GM12873 (cell line): ENCODE results near the gene ADCY2.

Source experiments
- TF ChIP-seq, protein P1 (sequence below): IDR thresholded peaks from 2 replicates; pipeline ENCODE4 v1.5.1; 2012; ENCODE audit warnings: low read depth, mild to moderate bottlenecking, moderate library complexity, low read length, control low read depth; ENCODE audit not compliant: insufficient read depth; ENCODE audit errors: missing control alignments

The ADCY2 gene

GRCh38 chr5:7395947-7396712, at the start of gene ADCY2:
Gene ADCY2, plus strand, starts transcription at chr5:7396138. Its CDS starts 159 bp downstream, at chr5:7396297.
- TF ChIP-seq, protein P1, sequence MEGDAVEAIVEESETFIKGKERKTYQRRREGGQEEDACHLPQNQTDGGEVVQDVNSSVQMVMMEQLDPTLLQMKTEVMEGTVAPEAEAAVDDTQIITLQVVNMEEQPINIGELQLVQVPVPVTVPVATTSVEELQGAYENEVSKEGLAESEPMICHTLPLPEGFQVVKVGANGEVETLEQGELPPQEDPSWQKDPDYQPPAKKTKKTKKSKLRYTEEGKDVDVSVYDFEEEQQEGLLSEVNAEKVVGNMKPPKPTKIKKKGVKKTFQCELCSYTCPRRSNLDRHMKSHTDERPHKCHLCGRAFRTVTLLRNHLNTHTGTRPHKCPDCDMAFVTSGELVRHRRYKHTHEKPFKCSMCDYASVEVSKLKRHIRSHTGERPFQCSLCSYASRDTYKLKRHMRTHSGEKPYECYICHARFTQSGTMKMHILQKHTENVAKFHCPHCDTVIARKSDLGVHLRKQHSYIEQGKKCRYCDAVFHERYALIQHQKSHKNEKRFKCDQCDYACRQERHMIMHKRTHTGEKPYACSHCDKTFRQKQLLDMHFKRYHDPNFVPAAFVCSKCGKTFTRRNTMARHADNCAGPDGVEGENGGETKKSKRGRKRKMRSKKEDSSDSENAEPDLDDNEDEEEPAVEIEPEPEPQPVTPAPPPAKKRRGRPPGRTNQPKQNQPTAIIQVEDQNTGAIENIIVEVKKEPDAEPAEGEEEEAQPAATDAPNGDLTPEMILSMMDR = no peak

DNA sequence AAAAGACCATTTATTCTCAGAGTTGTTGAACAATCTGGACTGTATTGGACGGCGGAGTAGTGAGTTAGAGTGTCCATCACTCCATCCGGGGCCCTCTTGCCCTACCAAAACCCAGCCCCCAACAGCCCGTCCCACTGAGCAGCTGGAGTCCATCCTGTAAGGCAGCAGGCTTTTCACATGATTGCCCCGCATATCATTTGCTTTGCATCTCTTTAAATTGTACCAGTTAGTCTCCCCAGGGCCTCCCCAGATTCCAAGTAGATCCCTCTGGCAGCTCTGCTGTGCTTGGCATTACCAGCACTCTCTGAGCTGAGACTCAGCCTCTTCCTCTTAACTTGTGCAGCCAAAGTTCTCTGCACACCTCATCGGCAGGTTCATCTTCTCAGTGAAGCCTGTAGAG, 48.6 kb upstream of the ADCY2 start:
- TF ChIP-seq, protein P1 = no peak

- TF ChIP-seq, protein P1 = no peak
Observed at GRCh38 chr5:7348168-7348854, 47.6 kb upstream of the ADCY2 start.

DNA sequence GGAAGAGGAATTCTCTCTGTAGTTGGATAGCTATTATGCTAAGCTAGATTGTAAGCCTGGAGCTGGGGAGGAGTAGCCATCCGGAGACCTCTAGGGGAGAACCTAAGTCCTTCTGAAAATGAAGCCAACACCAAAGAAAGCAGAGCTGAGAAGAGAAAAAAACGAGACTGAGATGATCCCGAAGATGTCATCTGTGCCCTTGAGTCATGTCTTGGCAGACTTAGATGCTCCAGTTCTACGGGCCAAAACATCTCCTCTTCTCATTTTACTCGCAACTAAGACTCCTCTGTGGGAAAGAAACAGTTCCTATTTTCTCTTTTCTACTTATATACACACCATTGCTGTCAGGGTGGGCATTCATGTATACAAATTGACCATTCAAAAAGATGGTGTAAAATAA, 34.3 kb upstream of the ADCY2 start:
- TF ChIP-seq, protein P1 = no peak

DNA sequence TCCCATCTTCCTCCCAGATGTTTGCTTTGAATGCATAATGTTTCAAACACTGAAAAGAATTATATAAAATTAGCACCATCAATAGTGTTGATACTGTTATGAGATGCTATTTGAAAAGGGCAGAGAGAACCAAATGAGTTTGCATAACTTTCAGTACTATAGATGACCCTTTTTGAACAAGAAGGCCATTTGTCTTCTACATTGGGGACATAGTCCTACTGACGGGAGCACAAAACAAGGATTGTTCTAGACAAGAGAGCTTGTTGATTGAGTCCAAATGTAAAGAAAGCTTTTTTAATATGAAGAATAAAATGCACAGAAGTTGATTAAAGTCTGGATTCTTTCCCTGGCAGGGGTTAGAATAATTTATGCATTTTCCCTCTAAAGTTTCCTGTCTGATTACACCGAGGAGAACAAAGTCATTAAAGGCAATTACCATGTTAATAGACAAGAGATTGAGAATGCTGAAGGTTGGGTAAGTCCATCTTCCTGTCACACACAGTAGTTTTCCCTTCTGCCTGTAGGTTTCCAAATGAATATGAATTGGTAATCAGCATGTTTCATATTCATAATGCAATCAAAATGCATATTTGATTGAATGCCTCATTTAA, 32.8 kb upstream of the ADCY2 start:
- TF ChIP-seq, protein P1 = no peak

DNA sequence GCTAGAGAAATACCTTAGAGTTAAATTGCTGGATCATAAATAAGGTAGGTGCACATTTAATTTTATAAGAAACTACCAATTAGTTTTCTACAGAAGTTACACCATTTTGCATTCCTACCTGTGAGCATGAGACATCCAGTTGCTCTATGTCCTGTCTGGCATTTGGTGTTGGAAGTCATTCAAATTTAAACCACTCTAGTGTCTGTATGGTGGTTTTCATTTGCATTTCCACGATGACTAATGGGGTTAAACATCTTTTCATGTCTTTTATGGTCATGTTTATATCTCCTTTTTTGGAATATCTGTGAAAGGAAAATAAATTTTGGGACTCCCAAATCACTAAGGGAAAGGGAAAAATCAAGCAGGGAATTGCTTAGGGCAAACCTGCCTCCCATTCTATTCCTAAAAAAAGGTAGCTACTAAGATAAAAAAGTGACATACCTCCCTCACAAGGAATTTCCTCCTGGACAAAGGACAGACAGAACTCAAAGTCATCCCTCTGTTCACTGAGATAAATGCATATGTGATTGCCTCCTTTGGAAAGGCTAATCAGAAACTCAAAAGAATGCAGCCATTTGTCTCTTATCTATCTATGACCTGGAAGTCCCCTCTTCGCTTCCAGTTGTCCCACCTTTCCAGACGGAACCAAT, 31.6 kb upstream of the ADCY2 start:
- TF ChIP-seq, protein P1 = no peak

GRCh38 chr5:7367780-7368179, 28.2 kb upstream of the ADCY2 start:
- TF ChIP-seq, protein P1 = no peak
